K562 (cell line): ENCODE results near the gene TMEM128. TPM values are rescaled to one million over a fixed set of nuclear protein-coding genes. Genes with fewer than 3 reads are reported as not detected.

Experiments
- ATAC-seq: fragments of 200-7000 bp; cut with Tn5 transposase; 3 replicates; pipeline ENCODE4 v1.9.1; 2020; ENCODE audit warnings: moderate library complexity
- BruUV-seq: library from RNA; stranded (reverse); fragments of 400-500 nt; replicated peaks from 2 replicates; lab custom pipeline; 2021; lab: Mats Ljungman, UMichigan
- CTCF ChIA-PET: fragments of 300-600 bp; formaldehyde crosslinking; extraction: SDS; loops from one replicate; lab custom pipeline; 2021; ENCODE audit warnings: low intra/inter-chr PET ratio; lab: Yijun Ruan, JAX
- POLR2A ChIA-PET: fragments of 300-600, 350-650 bp; sonication (Branson Sonifier 250); formaldehyde crosslinking; extraction: SDS; loops from one replicate; lab custom pipeline; 2021; ENCODE audit warnings: antibody characterized with exemption, inconsistent platforms; lab: Yijun Ruan, JAX
- DNase-seq, 4 experiments: peaks; one replicate each; pipeline versions ENCODE4 v3.0.0 to v3.0.0-alpha.2; 2011 to 2018; ENCODE audit warnings: low spot score in 3 of 4, mixed read lengths in 3 of 4; ENCODE audit errors: extremely low read depth in 1 of 4
- FAIRE-seq: peaks from 2 replicates; lab custom pipeline; 2011; peaks lifted over from hg19 to GRCh38; lab: Jason Lieb, UNC
- H2AFZ ChIP-seq: 2 replicates; pipeline ENCODE4 v1.6.0; 2011; ENCODE audit warnings: low read depth, low read length, control low read depth, inconsistent platforms
- H3K27ac ChIP-seq: fragments of 200-600 bp; 3 replicates; pipeline ENCODE4 v1.8.0; 2011; ENCODE audit warnings: low read depth, mild to moderate bottlenecking, control low read depth, inconsistent platforms, low read length, moderate library complexity, mixed read lengths; ENCODE audit errors: extremely low read depth
- H3K27me3 ChIP-seq, 2 experiments: fragments of 300-600 bp in 1 of 2; 2 replicates in 1 of 2; 3 replicates in 1 of 2; pipeline versions ENCODE4 v1.6.0 to v1.8.0; 2011; ENCODE audit warnings: inconsistent platforms in 2 of 2, low read length in 2 of 2, mild to moderate bottlenecking in 1 of 2, mixed read lengths in 1 of 2, moderate library complexity in 1 of 2; ENCODE audit not compliant: control insufficient read depth in 2 of 2, insufficient read depth in 2 of 2
- H3K36me3 ChIP-seq: fragments of 300-600 bp; 3 replicates; pipeline ENCODE4 v1.8.0; 2011; ENCODE audit warnings: mild to moderate bottlenecking, low read length, inconsistent platforms; ENCODE audit not compliant: control insufficient read depth, insufficient read depth
- H3K4me1 ChIP-seq, 2 experiments: fragments of 200-600 bp in 1 of 2; replicated peaks in 1 of 2; 2 replicates in 1 of 2; 3 replicates in 1 of 2; pipeline versions ENCODE4 v1.5.1 to v1.8.0; 2011; ENCODE audit warnings: inconsistent platforms in 2 of 2, low read length in 2 of 2, mild to moderate bottlenecking in 1 of 2, mixed read lengths in 1 of 2, moderate library complexity in 1 of 2; ENCODE audit not compliant: control insufficient read depth in 2 of 2, insufficient read depth in 2 of 2
- H3K4me2 ChIP-seq: 2 replicates; pipeline ENCODE4 v1.6.1; 2011; ENCODE audit warnings: low read length, control low read depth, inconsistent platforms, mixed read lengths; ENCODE audit not compliant: insufficient read depth
- H3K4me3 ChIP-seq: fragments of 200-600 bp; sonication (generic), shearing (Covaris generic); 2 replicates; pipeline ENCODE4 v1.5.1; 2016; ENCODE audit warnings: control low read depth, inconsistent platforms
- H3K79me2 ChIP-seq: fragments of 200-600 bp; 3 replicates; pipeline ENCODE4 v1.8.0; 2011; ENCODE audit warnings: low read length, inconsistent platforms; ENCODE audit not compliant: control insufficient read depth, insufficient read depth
- H3K9ac ChIP-seq, 2 experiments: 2 replicates each; pipeline versions ENCODE4 v1.6.0 to v1.6.1; 2011; ENCODE audit warnings: low read depth in 2 of 2, low read length in 2 of 2, control low read depth in 1 of 2, inconsistent platforms in 1 of 2, mild to moderate bottlenecking in 1 of 2, mixed read lengths in 1 of 2; ENCODE audit not compliant: insufficient read depth in 1 of 2
- H3K9me1 ChIP-seq: one replicate; pipeline ENCODE4 v1.6.0; 2011; ENCODE audit warnings: inconsistent platforms, mild to moderate bottlenecking, low read length, moderate library complexity; ENCODE audit not compliant: control insufficient read depth, insufficient read depth
- H3K9me3 ChIP-seq: replicated peaks from 2 replicates; pipeline ENCODE4 v1.5.1; 2011; ENCODE audit warnings: low read depth, low read length, inconsistent platforms; ENCODE audit not compliant: control insufficient read depth, insufficient read depth
- H4K20me1 ChIP-seq: replicated peaks from 2 replicates; pipeline ENCODE4 v1.6.1; 2011; ENCODE audit warnings: low read length, inconsistent platforms, mixed read lengths; ENCODE audit not compliant: control insufficient read depth, insufficient read depth
- CBX3 ChIP-seq, 2 experiments: IDR thresholded peaks; 1 replicate in 1 of 2; 2 replicates in 1 of 2; pipeline ENCODE4 v1.6.1; 2012; ENCODE audit warnings: inconsistent platforms in 2 of 2, low read length in 2 of 2, borderline replicate concordance in 1 of 2, control low read depth in 1 of 2
- CTCF ChIP-seq, 3 experiments: IDR thresholded peaks in 2 of 3; conservative IDR thresholded peaks in 1 of 3; 2 replicates each; pipeline ENCODE4 v1.5.1; 2011 to 2012; ENCODE audit warnings: low read length in 3 of 3, mild to moderate bottlenecking in 3 of 3, control low read depth in 2 of 3, improper control_type of control experiment in 1 of 3, inconsistent platforms in 1 of 3, low read depth in 1 of 3, mixed read lengths in 1 of 3, moderate library complexity in 1 of 3; ENCODE audit not compliant: insufficient read depth in 2 of 3
- E2F3 ChIP-seq: fragments of 250-450 bp; sonication (Bioruptor Pico); IDR thresholded peaks from 2 replicates; pipeline ENCODE4 v1.4.0; 2020; ENCODE audit warnings: mild to moderate bottlenecking
- E2F5 ChIP-seq: sonication (generic); formaldehyde crosslinking; IDR thresholded peaks from 2 replicates; pipeline ENCODE4 v1.8.0; 2022; ENCODE audit warnings: mild to moderate bottlenecking, missing genetic modification reagents
- EZH2 ChIP-seq: IDR thresholded peaks from 2 replicates; pipeline ENCODE4 v1.6.1; 2012; ENCODE audit warnings: low read depth, mild to moderate bottlenecking, inconsistent platforms, low read length, borderline replicate concordance
- HMG20A ChIP-seq: fragments of 450-650 bp; formaldehyde crosslinking; conservative IDR thresholded peaks from 2 replicates; pipeline ENCODE4 v1.4.0; 2020; ENCODE audit warnings: mild to moderate bottlenecking, mixed read lengths
- KLF6 ChIP-seq: fragments of 250-450 bp; sonication (Bioruptor Pico); IDR thresholded peaks from 2 replicates; pipeline ENCODE4 v1.4.0; 2020; ENCODE audit warnings: mild to moderate bottlenecking, moderate library complexity, borderline replicate concordance
- MTA2 ChIP-seq: fragments of 450-650 bp; IDR thresholded peaks from 2 replicates; pipeline ENCODE4 v1.6.1; 2016; ENCODE audit warnings: low read depth
- NFIX ChIP-seq: fragments of 250-450 bp; sonication (Bioruptor Pico); IDR thresholded peaks from 2 replicates; pipeline ENCODE4 v1.4.0; 2020; ENCODE audit warnings: low read depth, mild to moderate bottlenecking, moderate library complexity
- PCBP1 ChIP-seq: fragments of 200-400 bp; formaldehyde crosslinking; IDR thresholded peaks from 2 replicates; pipeline ENCODE4 v1.6.1; 2018; ENCODE audit warnings: mild to moderate bottlenecking, low read depth, low read length; ENCODE audit not compliant: poor library complexity, severe bottlenecking
- POLR2A ChIP-seq: fragments of 450-650 bp; conservative IDR thresholded peaks from 2 replicates; pipeline ENCODE4 v1.6.1; 2016
- RAD51 ChIP-seq: fragments of 450-650 bp; IDR thresholded peaks from 2 replicates; pipeline ENCODE4 v1.7.1; 2016; ENCODE audit warnings: low read depth, mild to moderate bottlenecking, borderline replicate concordance
- SIN3A ChIP-seq, 2 experiments: fragments of 150-350 bp in 1 of 2; IDR thresholded peaks; 2 replicates each; pipeline ENCODE4 v1.6.1; 2011 to 2016; ENCODE audit warnings: borderline replicate concordance in 2 of 2, low read depth in 2 of 2, low read length in 2 of 2, mild to moderate bottlenecking in 2 of 2, moderate library complexity in 2 of 2; ENCODE audit not compliant: control insufficient read depth in 1 of 2
- TBL1XR1 ChIP-seq, 2 experiments: IDR thresholded peaks; 2 replicates each; pipeline ENCODE4 v1.6.1; 2012; ENCODE audit warnings: improper control_type of control experiment in 2 of 2, low read length in 2 of 2, mild to moderate bottlenecking in 1 of 2
- TEAD2 ChIP-seq: fragments of 450-650 bp; IDR thresholded peaks from 2 replicates; pipeline ENCODE4 v1.6.1; 2016; ENCODE audit warnings: missing genetic modification characterization, control low read depth, missing compliant biosample characterization
- ZBTB34 ChIP-seq: fragments of 250-450 bp; sonication (Bioruptor Pico); IDR thresholded peaks from 2 replicates; pipeline ENCODE4 v1.8.0; 2021; ENCODE audit warnings: mild to moderate bottlenecking, moderate library complexity
- ZNF644 ChIP-seq: fragments of 200-800 bp; sonication (Bioruptor generic); IDR thresholded peaks from 2 replicates; pipeline ENCODE4 v1.6.1; 2016; ENCODE audit warnings: low read depth, missing genetic modification characterization, missing compliant biosample characterization
- ZNF830 ChIP-seq: fragments of 250-450 bp; sonication (Bioruptor Pico); IDR thresholded peaks from 2 replicates; pipeline ENCODE4 v1.5.0; 2021; ENCODE audit warnings: mild to moderate bottlenecking
- WGBS: fragments of 100-300 bp; shearing (Covaris generic); methylation state at CpG from one replicate; pipeline ENCODE4 v1.1.6; 2016; ENCODE audit warnings: low coverage, mixed read lengths; ENCODE audit not compliant: insufficient coverage; ENCODE audit errors: missing lambda C conversion rate; 5-methylcytosine and 5-hydroxymethylcytosine counted together
- in situ Hi-C: fragments of 300-500 bp; cut with MboI; formaldehyde crosslinking; loops from 4 replicates; pipeline ENCODE4 v1.15.0; 2018; ENCODE audit warnings: inconsistent platforms, mixed read lengths
- intact Hi-C: fragments of 100-400 bp; cut with micrococcal nuclease; formaldehyde crosslinking; loops from 2 replicates; pipeline ENCODE4 v1.14.2; 2022
- polyA plus RNA-seq, 8 experiments: library from polyadenylated mRNA; depleted of rRNA in 4 of 8; stranded (reverse) in 5 of 8; unstranded in 3 of 8; fragments of >200 nt; fragmentation: Nextera tagmentation in 2 of 8; fragmentation: Illumina TruSeq in 1 of 8; extraction: Ambion mirVana in 2 of 8; extraction: Trizol in 1 of 8; gene quantifications; 2 replicates each; pipeline versions ENCODE4 v1.2.1 to v1.2.3, GENCODE V29; 2011 to 2014; ENCODE audit warnings: inconsistent platforms in 1 of 8, missing spikeins in 1 of 8
- total RNA-seq, 7 experiments: library from RNA; depleted of rRNA in 6 of 7; stranded (reverse); fragments of >200 nt in 6 of 7; fragmentation: Illumina TruSeq in 2 of 7; extraction: Trizol in 2 of 7; gene quantifications; 2 replicates each; pipeline versions ENCODE4 v1.2.1 to v1.2.3, GENCODE V29; 2011 to 2021; ENCODE audit warnings: low replicate concordance in 1 of 7

TMEM128 gene
- total and polyA plus RNA-seq, 9 of the 15 experiments (the other 6 are each of a cell fraction or from before 2014, with no cell fraction given): 9.1 to 40.0 (median 14.3) TPM

GRCh38 chr4:4289055-4289454 lies 41.0 kb upstream of the TMEM128 start:
- no peak for TF ChIP-seq POLR2A
- no peak for TF ChIP-seq ZBTB34
- TF ChIP-seq MTA2: no peak
- no peak for TF ChIP-seq TBL1XR1 (IDR thresholded peaks at IDR 0.05; ENCODE audit: low read length in 2 of 2)
- no peak for TF ChIP-seq ZNF644 (tag)
- TF ChIP-seq HMG20A (CRISPR knock-in tag): no peak
- TF ChIP-seq EZH2: no peak
- no peak for TF ChIP-seq CTCF (IDR thresholded peaks at IDR 0.05 in 2 of 3, conservative IDR thresholded peaks at IDR 0.05 in 1 of 3; ENCODE audit: insufficient read depth in 2 of 3, low read depth in 1 of 3, low read length in 3 of 3)
- no peak for TF ChIP-seq KLF6 (CRISPR knock-in tag)
- TF ChIP-seq TEAD2: no peak
- no peak for TF ChIP-seq E2F3 (CRISPR knock-in tag)
- TF ChIP-seq RAD51: no peak
- TF ChIP-seq SIN3A (IDR thresholded peaks at IDR 0.05; ENCODE audit: borderline replicate concordance in 2 of 2, control insufficient read depth in 1 of 2, low read depth in 2 of 2, low read length in 2 of 2): no peak
- TF ChIP-seq PCBP1: no peak
- TF ChIP-seq NFIX: no peak
- no peak for TF ChIP-seq ZNF830 (CRISPR knock-in tag)
- no peak for TF ChIP-seq E2F5 (CRISPR knock-in tag)
- no peak for TF ChIP-seq CBX3 (IDR thresholded peaks at IDR 0.05; ENCODE audit: borderline replicate concordance in 1 of 2, low read length in 2 of 2)
- TF ChIP-seq, all 486 proteins: peak for 0
- ChIA-PET CTCF (no interaction called here), POLR2A (no interaction called here)
- Histone ChIP-seq H3K79me2 (peaks cover 78% of the 10 kb centered on the region), H3K4me3 (peak overlapping the region; percentile 85), H3K27me3 (no peaks in the 10 kb centered on the region; a peak in 1 of 5 replicates), H3K36me3 (peaks cover 48% of the 10 kb centered on the region), H3K27ac (peak overlapping the region; percentile 83; the same call in 2 of the 3 replicates), H4K20me1 (0 out of 2 replicates have a peak, but pooled peaks cover 3% of the 10 kb centered on the region), H2AFZ (no peak overlapping the region), H3K9me1 (no peaks in the 10 kb centered on the region), H3K4me1 (peaks cover 15 to 25% of the 10 kb centered on the region in 2 experiments; a peak in 4 of 5 replicates), H3K4me2 (peak overlapping the region; percentile 88), H3K9me3 (no peaks in the 10 kb centered on the region), H3K9ac (peak overlapping the region; percentile 90 to 91)
- ATAC-seq: peak; percentile 18
- DNase-seq: peak in 2 of 4 experiments; percentile 11 to 13
- FAIRE-seq: no peak
- in situ Hi-C loops (no loop called here), intact Hi-C loops (loop anchor here (5.0 kb wide), 1 partner anchor 33 kb away; no protein-coding TSS in a partner anchor)
- 0% methylated on average over 3 of the region's 3 CpGs for WGBS
- no TSS peak for BruUV-seq
